Hepatocyte (in vitro differentiated cells): ENCODE data around the gene RBL1.

Experiments
- CTCF ChIP-seq: fragments of 200-600 bp; sonication (generic); IDR thresholded peaks from 2 replicates; pipeline ENCODE4 v1.5.1; 2016; ENCODE audit warnings: antibody characterized with exemption, mild to moderate bottlenecking; ENCODE audit not compliant: poor library complexity
- EZH2 ChIP-seq: fragments of 200-600 bp; sonication (generic); IDR thresholded peaks from 2 replicates; pipeline ENCODE4 v1.6.1; 2016; ENCODE audit warnings: antibody characterized with exemption, mild to moderate bottlenecking, borderline replicate concordance
- EZH2phosphoT487 ChIP-seq: fragments of 200-600 bp; sonication (generic); IDR thresholded peaks from one replicate; pipeline ENCODE4 v1.6.1; 2018; ENCODE audit warnings: antibody characterized with exemption, mild to moderate bottlenecking, low read depth, moderate library complexity; ENCODE audit not compliant: unreplicated experiment, severe bottlenecking

GRCh38 chr20:37133952-37134351 lies 38.2 kb upstream of the RBL1 start:
- TF ChIP-seq CTCF: no peak
- TF ChIP-seq EZH2phosphoT487: no peak
- TF ChIP-seq EZH2: no peak
